Colonic mucosa (tissue), 4 donors: Measurements from ENCODE around the gene CASP8. TPM values are rescaled to one million over a fixed set of nuclear protein-coding genes. Genes with fewer than 3 reads are reported as not detected.

Experiments
- DNase-seq: peaks from one replicate; pipeline ENCODE4 v3.0.0-alpha.2; 2020
- H3K27ac ChIP-seq: fragments of 200-600 bp; one replicate; pipeline ENCODE4 v1.8.0; 2021
- H3K27me3 ChIP-seq: fragments of 200-600 bp; one replicate; pipeline ENCODE4 v1.8.0; 2021
- H3K36me3 ChIP-seq: fragments of 200-600 bp; one replicate; pipeline ENCODE4 v1.8.0; 2021
- H3K4me1 ChIP-seq: fragments of 200-600 bp; one replicate; pipeline ENCODE4 v1.8.0; 2021; ENCODE audit warnings: mild to moderate bottlenecking
- H3K4me3 ChIP-seq: fragments of 200-600 bp; one replicate; pipeline ENCODE4 v1.8.0; 2021
- H3K9ac ChIP-seq, 2 donors: one replicate each; pipeline ENCODE4 v1.7.0; 2013; ENCODE audit warnings: control low read depth in 2 of 2, low read depth in 2 of 2, low read length in 2 of 2
- H3K9me3 ChIP-seq: fragments of 200-600 bp; one replicate; pipeline ENCODE4 v1.8.0; 2021
- CTCF ChIP-seq: fragments of 200-600 bp; IDR thresholded peaks from one replicate; pipeline ENCODE4 v1.8.0; 2022; ENCODE audit warnings: antibody characterized with exemption, mild to moderate bottlenecking
- intact Hi-C: fragments of 100-400 bp; cut with DNase I; formaldehyde crosslinking; loops from one replicate; pipeline ENCODE4 v1.14.1; 2022
- total RNA-seq, 2 donors: library from RNA; stranded (reverse); fragmentation: NEBNext Ultra II Directional in 1 of 2; extraction: Animal tissue kit (Norgen Biotek cat#: 25700) in 1 of 2; gene quantifications; one replicate each; pipeline ENCODE4 v1.2.1, GENCODE V29; 2021
- donor health status: healthy.
- donor health status: DM: no; HTN: no; CAD: no.
- donor health status: DM: no; HTN: no; CAD: no.

The CASP8 gene
- total RNA-seq, 2 donors from 2014 or later, result 25.5 to 31.9 TPM

DNA sequence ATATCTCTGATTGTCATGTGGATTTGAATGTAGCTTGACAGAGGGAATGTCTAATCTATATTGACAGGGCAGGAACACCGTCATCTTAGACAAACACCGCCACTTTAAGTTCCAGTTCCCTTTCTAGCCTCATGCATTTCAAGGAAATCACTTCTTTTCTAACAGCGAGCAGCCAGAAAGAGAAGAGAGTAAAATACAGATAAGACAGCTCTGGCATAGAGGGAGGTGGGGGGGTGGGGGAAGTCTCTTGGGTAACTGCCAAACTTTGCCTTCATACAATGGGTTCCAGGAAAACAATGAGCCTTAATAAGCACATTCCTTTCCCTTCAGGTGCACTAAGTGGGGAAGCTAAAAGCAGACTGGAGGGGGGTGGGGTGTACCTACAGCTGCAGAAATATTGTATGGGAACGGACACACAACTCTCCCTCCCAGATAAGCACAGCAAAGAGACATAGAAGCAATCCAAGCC, 40.2 kb upstream of the CASP8 start:
- Histone ChIP-seq H3K4me1 (no peaks in the 10 kb centered on the region), H3K9ac (peak overlapping the region in 1 of 2 donors; percentile 59), H3K4me3 (no peak overlapping the region), H3K27ac (peak overlapping the region; percentile 82), H3K36me3 (peaks cover 4% of the 10 kb centered on the region), H3K27me3 (no peaks in the 10 kb centered on the region), H3K9me3 (no peaks in the 10 kb centered on the region)
- intact Hi-C loops, result no loop called here
- TF ChIP-seq CTCF, result no peak
- peak; percentile 72 for DNase-seq

DNA sequence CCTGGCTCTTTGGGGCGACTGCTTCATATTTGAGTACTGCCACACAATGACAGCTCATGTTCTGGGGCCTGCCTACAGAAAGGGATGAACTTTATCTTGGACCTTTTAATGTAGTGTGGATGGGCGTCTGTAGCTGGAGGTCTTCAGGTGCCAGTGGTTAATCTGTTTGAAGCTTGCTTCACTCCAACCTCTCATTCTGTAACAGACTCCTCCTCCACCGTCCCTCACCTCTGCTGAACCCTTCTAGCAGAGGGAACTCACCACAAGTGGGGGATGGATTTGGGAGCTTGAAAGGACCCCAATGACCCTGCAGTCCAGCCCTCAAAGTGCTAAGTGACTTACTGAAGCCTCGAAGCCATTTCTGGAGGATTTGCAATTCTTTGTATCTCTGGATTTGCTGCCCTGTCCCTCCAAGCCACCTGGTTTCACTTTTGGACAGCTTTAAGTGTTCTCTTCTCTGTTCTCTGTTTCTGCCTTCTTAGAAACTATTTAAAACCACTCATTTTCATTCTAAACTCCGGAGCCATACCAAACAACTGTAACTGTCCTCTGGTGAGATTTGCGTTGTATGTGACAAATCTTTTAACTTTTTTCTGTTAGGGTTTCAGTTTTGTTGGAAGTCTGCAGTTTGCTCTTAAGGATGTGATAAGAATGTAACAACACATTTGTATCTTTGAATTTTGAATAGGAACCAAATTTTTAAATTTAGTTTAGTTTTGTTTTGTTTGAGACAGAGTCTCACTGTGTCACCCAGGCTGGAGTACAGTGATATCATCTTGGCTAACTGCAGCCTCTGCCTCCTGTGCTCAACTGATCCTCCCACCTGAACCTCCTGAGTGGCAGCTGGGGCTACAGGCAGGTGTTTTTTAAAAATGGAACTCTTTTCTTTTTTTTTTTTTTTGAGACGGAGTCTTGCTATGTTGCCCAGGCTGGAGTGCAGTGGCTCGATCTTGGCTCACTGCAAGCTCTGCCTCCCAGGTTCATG, 37.0 kb upstream of the CASP8 start:
- Histone ChIP-seq H3K27me3 (no peaks in the 10 kb centered on the region), H3K36me3 (peaks cover 1% of the 10 kb centered on the region), H3K9me3 (no peaks in the 10 kb centered on the region), H3K4me3 (no peak overlapping the region), H3K27ac (no peak overlapping the region), H3K9ac (no peak overlapping the region), H3K4me1 (peaks cover 1% of the 10 kb centered on the region)
- DNase-seq, result no peak
- intact Hi-C loops, result no loop called here
- no peak for TF ChIP-seq CTCF

DNA sequence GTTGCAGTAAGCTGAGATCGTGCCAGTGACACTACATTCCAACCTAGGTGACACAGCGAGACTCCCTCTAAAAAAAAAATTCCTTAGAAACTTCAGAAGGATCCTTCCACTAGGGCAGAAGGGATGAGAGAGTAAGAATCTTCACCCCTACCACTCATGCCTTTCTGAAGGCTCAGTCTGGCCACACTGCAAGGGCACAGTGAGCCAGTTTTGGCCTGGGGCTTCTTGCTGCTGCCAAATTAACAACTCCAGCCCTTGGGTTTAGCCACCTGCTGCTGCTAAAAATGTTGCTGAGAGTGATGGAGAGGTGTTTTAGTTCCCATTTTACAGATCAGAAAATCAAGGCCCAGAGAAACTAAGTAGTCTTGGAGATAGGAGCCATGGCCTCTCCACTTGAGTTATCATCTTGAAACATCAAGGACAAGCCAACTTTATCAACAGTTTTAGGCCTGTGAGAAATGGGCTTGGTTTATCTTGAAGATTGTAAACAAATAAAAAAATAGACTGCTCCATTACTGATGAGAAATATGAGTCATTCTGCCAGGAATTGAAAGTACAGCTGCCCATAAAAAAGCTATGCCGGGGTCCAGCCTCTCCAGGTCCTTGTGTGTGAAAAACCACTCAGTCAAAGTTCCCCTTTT, 31.9 kb upstream of the CASP8 start:
- intact Hi-C loops, result no loop called here
- Histone ChIP-seq H3K27me3 (no peaks in the 10 kb centered on the region), H3K9me3 (no peaks in the 10 kb centered on the region), H3K27ac (peak overlapping the region; percentile 68), H3K4me1 (peaks cover 9% of the 10 kb centered on the region), H3K36me3 (no peaks in the 10 kb centered on the region), H3K9ac (no peak overlapping the region), H3K4me3 (no peak overlapping the region)
- TF ChIP-seq CTCF, result no peak
- DNase-seq, result no peak

DNA sequence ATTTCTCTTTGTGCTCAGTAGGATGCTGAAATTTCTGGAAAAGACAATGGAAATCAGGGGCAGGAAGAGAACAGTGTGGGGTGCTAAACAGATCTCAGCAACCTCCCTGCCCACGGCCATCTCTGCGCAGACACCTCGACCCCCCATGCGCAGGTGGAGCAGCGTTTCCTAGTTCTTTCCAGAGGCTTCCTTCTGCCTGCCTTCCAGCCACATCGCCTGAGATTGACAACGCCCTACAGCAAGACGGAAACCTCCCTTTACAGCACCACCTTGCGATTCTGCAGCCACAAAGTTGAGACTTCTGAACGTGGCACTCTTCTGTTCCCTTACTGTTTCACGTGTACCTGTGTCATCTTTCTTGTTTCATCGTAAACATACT, 31.4 kb upstream of the CASP8 start:
- peak; percentile 53 for DNase-seq
- no peak overlapping the region for H3K9ac ChIP-seq
- intact Hi-C loops, result no loop called here
- peak overlapping the region; percentile 68 for H3K27ac ChIP-seq
- no peaks in the 10 kb centered on the region for H3K36me3 ChIP-seq
- no peak for TF ChIP-seq CTCF
- no peaks in the 10 kb centered on the region for H3K9me3 ChIP-seq
- H3K4me3 ChIP-seq, result no peak overlapping the region
- peaks cover 9% of the 10 kb centered on the region for H3K4me1 ChIP-seq
- no peaks in the 10 kb centered on the region for H3K27me3 ChIP-seq

- H3K36me3 ChIP-seq, result no peaks in the 10 kb centered on the region
- DNase-seq, result peak; percentile 98
- peak; percentile 87 for TF ChIP-seq CTCF
- H3K4me3 ChIP-seq, result no peak overlapping the region
- H3K27me3 ChIP-seq, result no peaks in the 10 kb centered on the region
- peak overlapping the region in 1 of 2 donors; percentile 4 for H3K9ac ChIP-seq
- H3K9me3 ChIP-seq, result no peaks in the 10 kb centered on the region
- H3K27ac ChIP-seq, result peak overlapping the region; percentile 90
- H3K4me1 ChIP-seq, result peaks cover 9% of the 10 kb centered on the region
- intact Hi-C loops, result loop anchor here (5.0 kb wide), 1 partner anchor 50 kb away; the partner anchor contains the start of gene CASP10
These were observed 28.4 kb upstream of the CASP8 start for GRCh38 chr2:201231781-201232466.
